Thoracic aorta (tissue), 2 donors: ENCODE data around the gene E2F4. TPM values are rescaled to one million over a fixed set of nuclear protein-coding genes. Genes with fewer than 3 reads are reported as not detected.

ENCODE experiments used
- ATAC-seq: fragments of 150-250 bp; one replicate; pipeline ENCODE4 v1.8.0; 2017; ENCODE audit warnings: low read depth; ENCODE audit not compliant: insufficient number of reproducible peaks, low FRiP score
- DNase-seq: peaks from one replicate; pipeline ENCODE4 v3.0.0-alpha.2; 2020; ENCODE audit warnings: low spot score
- H3K27ac ChIP-seq, 2 donors: fragments of 200-600 bp; sonication (generic); 1 replicate in 1 of 2; 2 replicates in 1 of 2; pipeline ENCODE4 v1.5.1; 2016; ENCODE audit warnings: mild to moderate bottlenecking in 2 of 2, moderate library complexity in 2 of 2
- H3K27me3 ChIP-seq: fragments of 200-600 bp; sonication (generic); replicated peaks from 2 replicates; pipeline ENCODE4 v1.6.0; 2016; ENCODE audit warnings: mild to moderate bottlenecking; ENCODE audit not compliant: insufficient read depth
- H3K36me3 ChIP-seq: fragments of 200-600 bp; sonication (generic); one replicate; pipeline ENCODE4 v1.5.1; 2016
- H3K4me1 ChIP-seq, 2 donors: fragments of 200-600 bp; sonication (generic); 1 replicate in 1 of 2; 2 replicates in 1 of 2; pipeline versions ENCODE4 v1.5.1 to v1.6.0; 2016; ENCODE audit warnings: low read depth in 2 of 2, mild to moderate bottlenecking in 1 of 2; ENCODE audit not compliant: control insufficient read depth in 1 of 2
- H3K4me3 ChIP-seq: fragments of 200-600 bp; sonication (generic); 2 replicates; pipeline ENCODE4 v1.5.1; 2016; ENCODE audit warnings: mild to moderate bottlenecking
- H3K9me3 ChIP-seq: fragments of 200-600 bp; sonication (generic); 2 replicates; pipeline ENCODE4 v1.5.1; 2016
- total RNA-seq, 2 donors: library from RNA; depleted of rRNA; stranded (reverse); fragments of >200 nt; gene quantifications; one replicate each; pipeline versions ENCODE4 v1.1.0 to v1.2.3, GENCODE V29; 2016
- TF ChIP-seq, protein P1 (sequence below): fragments of 200-600 bp; sonication (generic); IDR thresholded peaks from one replicate; pipeline ENCODE4 v1.5.1; 2019; ENCODE audit warnings: antibody characterized with exemption

Gene E2F4
- total RNA-seq, 2 donors from 2014 or later, result 96.4 to 120 TPM

DNA sequence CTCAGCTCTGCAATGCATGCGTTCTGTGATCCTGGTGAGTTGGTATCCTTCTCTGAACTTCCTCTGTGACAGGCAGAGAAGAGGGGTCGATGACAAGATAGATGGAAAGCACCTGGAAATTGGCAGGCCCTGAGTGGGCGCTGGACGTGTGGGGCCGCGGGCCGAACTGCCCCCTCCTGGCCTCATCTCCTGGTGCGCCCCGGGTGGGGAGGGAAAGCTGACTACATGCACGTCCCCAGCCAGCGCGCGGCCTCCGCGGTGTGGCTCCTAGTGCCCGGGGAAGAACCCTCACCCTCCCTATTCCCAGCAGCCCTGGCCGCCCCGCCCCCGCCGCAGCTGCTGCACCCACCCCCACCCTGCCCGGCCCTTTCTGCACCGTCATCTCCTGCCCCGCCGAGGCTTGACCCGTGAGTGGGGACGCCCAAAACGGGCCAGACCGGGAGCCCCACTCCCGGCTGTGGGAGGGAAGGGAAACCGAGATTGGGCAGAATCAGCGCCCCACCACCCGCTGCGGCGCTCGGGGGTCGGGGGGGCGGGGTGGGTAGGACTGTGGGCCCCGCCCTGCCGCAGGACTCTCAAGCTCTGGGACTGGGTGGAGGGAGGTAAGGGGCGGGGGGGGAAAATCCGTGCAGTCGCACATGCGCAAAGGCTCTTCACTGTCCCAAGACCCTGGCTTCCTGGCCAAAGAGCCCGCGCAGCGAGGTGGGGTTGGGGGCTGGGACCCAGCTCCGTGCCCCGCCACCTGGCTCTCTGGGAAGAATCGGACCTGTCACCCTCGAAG is 21.6 kb upstream of the E2F4 start, which contains the start of gene NOL3:
TSS of gene NOL3 (plus strand) at position 371 of the 781 bp plus-strand sequence.
- peak within 1 kb of the TSS; percentile 83 for H3K4me3 ChIP-seq
- H3K27me3 ChIP-seq, result no peaks in the 10 kb centered on the region
- H3K27ac ChIP-seq, result peak within 1 kb of the TSS; percentile 95 to 97
- peaks cover 2% of the 10 kb centered on the region for H3K36me3 ChIP-seq
- peak; percentile 37 for ATAC-seq
- TF ChIP-seq, protein P1, sequence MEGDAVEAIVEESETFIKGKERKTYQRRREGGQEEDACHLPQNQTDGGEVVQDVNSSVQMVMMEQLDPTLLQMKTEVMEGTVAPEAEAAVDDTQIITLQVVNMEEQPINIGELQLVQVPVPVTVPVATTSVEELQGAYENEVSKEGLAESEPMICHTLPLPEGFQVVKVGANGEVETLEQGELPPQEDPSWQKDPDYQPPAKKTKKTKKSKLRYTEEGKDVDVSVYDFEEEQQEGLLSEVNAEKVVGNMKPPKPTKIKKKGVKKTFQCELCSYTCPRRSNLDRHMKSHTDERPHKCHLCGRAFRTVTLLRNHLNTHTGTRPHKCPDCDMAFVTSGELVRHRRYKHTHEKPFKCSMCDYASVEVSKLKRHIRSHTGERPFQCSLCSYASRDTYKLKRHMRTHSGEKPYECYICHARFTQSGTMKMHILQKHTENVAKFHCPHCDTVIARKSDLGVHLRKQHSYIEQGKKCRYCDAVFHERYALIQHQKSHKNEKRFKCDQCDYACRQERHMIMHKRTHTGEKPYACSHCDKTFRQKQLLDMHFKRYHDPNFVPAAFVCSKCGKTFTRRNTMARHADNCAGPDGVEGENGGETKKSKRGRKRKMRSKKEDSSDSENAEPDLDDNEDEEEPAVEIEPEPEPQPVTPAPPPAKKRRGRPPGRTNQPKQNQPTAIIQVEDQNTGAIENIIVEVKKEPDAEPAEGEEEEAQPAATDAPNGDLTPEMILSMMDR, result no peak
- peaks cover 31 to 54% of the 10 kb centered on the region in 2 donors for H3K4me1 ChIP-seq
- no peaks in the 10 kb centered on the region for H3K9me3 ChIP-seq
- DNase-seq, result peak; percentile 73

- Histone ChIP-seq H3K4me1 (peaks cover 27 to 50% of the 10 kb centered on the region in 2 donors), H3K27me3 (no peaks in the 10 kb centered on the region), H3K4me3 (peak overlapping the region; percentile 83), H3K36me3 (peaks cover 3% of the 10 kb centered on the region), H3K27ac (peak overlapping the region; percentile 95 to 97), H3K9me3 (no peaks in the 10 kb centered on the region)
- TF ChIP-seq, protein P1, result no peak
- DNase-seq (no peak), ATAC-seq (no peak)
Observed at GRCh38 chr16:67170949-67171649, 20.9 kb upstream of the E2F4 start.

DNA sequence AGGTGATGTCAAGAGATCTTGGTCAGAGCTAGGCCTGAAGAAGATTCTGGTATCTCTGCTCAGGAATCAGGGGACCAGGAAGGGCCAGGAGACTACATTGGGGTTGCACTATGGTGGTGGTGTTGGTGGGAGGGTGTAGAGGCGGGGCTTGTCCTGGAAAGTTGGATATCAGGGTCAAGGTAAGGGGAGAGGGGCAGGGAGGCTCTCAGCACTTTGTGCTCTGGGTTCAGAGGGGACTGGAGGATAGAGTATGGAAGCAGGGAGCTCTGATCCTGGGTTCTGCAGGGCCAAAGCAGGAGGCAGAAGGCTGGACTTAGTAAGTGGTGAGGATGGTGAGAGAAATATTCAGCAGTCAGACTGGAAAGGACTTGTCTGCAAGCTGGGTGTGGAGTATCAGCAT is 18.6 kb upstream of the E2F4 start:
- DNase-seq (no peak), ATAC-seq (no peak)
- TF ChIP-seq, protein P1, result no peak
- H3K27me3 ChIP-seq, result no peaks in the 10 kb centered on the region
- peaks cover 31 to 58% of the 10 kb centered on the region in 2 donors for H3K4me1 ChIP-seq
- peaks cover 3% of the 10 kb centered on the region for H3K36me3 ChIP-seq
- no peaks in the 10 kb centered on the region for H3K9me3 ChIP-seq
- H3K4me3 ChIP-seq, result peak overlapping the region; percentile 76
- H3K27ac ChIP-seq, result peak overlapping the region; percentile 76 to 91

DNA sequence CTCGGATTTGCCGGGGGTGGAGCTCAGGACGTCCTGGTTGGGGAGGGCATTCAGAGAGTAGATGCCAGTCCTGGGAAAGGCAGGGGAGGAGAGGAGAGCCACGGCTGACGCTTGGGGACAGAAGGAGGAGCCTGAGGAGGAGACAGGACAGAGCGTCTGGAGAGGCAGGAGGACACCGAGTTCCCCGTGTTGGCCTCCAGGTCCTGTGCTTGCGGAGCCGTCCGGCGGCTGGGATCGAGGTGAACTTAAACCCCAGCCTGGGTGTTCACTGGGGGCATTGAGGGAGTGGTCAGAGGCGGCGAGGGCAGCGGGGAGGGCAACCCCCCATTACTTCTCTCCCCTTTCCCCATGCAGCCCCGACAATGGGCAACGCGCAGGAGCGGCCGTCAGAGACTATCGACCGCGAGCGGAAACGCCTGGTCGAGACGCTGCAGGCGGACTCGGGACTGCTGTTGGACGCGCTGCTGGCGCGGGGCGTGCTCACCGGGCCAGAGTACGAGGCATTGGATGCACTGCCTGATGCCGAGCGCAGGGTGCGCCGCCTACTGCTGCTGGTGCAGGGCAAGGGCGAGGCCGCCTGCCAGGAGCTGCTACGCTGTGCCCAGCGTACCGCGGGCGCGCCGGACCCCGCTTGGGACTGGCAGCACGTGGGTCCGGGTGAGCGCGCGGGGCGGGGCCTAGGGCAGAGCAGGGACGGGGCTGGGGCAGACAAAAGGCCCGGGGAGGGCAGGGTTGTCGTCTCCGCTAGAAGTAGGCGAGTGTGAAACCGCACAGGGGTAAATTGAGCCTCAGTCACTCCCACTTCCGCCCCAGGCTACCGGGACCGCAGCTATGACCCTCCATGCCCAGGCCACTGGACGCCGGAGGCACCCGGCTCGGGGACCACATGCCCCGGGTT is 17.9 kb upstream of the E2F4 start:
- no peaks in the 10 kb centered on the region for H3K27me3 ChIP-seq
- no peaks in the 10 kb centered on the region for H3K9me3 ChIP-seq
- TF ChIP-seq, protein P1, result peak; percentile 17
- H3K4me3 ChIP-seq, result peak overlapping the region; percentile 76
- DNase-seq (peak; percentile 58), ATAC-seq (peak; percentile 50)
- peaks cover 3% of the 10 kb centered on the region for H3K36me3 ChIP-seq
- peaks cover 33 to 61% of the 10 kb centered on the region in 2 donors for H3K4me1 ChIP-seq
- peak overlapping the region; percentile 76 to 91 for H3K27ac ChIP-seq
